Natural killer cell (primary cell): ENCODE measurements around the gene NFIC. TPM values are rescaled to one million over a fixed set of nuclear protein-coding genes. Genes with fewer than 3 reads are reported as not detected.

ENCODE experiments used
- ATAC-seq, 3 donors: fragments of 150-1000 bp in 2 of 3; fragments of 200-7000 bp in 1 of 3; cut with Tn5 transposase; 1 replicate in 1 of 3; 2 replicates in 2 of 3; pipeline ENCODE4 v1.10.0; 2021; ENCODE audit warnings: mild to moderate bottlenecking in 2 of 3, moderate library complexity in 2 of 3
- DNase-seq, 2 donors: peaks; one replicate each; pipeline versions ENCODE4 v3.0.0 to v3.0.0-alpha.2; 2013 to 2021; ENCODE audit warnings: mixed read lengths in 1 of 2
- H3K27ac ChIP-seq: one replicate; pipeline ENCODE4 v1.5.1; 2013; ENCODE audit warnings: mild to moderate bottlenecking, low read length
- H3K27me3 ChIP-seq: one replicate; pipeline ENCODE4 v1.6.1; 2013; ENCODE audit warnings: low read length; ENCODE audit not compliant: control insufficient read depth, insufficient read depth
- H3K36me3 ChIP-seq: one replicate; pipeline ENCODE4 v1.6.1; 2013; ENCODE audit warnings: low read length; ENCODE audit not compliant: control insufficient read depth, insufficient read depth
- H3K4me1 ChIP-seq: one replicate; pipeline ENCODE4 v1.6.1; 2013; ENCODE audit warnings: low read length; ENCODE audit not compliant: control insufficient read depth, insufficient read depth
- H3K4me3 ChIP-seq: one replicate; pipeline ENCODE4 v1.5.1; 2013; ENCODE audit warnings: low read length
- H3K9me3 ChIP-seq: one replicate; pipeline ENCODE4 v1.6.1; 2013; ENCODE audit warnings: low read length; ENCODE audit not compliant: control insufficient read depth, insufficient read depth
- H3K27ac Mint-ChIP-seq, 2 donors: one replicate each; pipeline ENCODE4 v1.8.0; 2022; ENCODE audit warnings: mild to moderate bottlenecking in 2 of 2, mixed read lengths in 2 of 2, moderate library complexity in 1 of 2
- H3K27me3 Mint-ChIP-seq, 2 donors: one replicate each; pipeline ENCODE4 v1.8.0; 2022; ENCODE audit warnings: low read depth in 2 of 2, mixed read lengths in 2 of 2
- H3K36me3 Mint-ChIP-seq: one replicate; pipeline ENCODE4 v1.8.0; 2022; ENCODE audit warnings: mixed read lengths
- H3K4me1 Mint-ChIP-seq, 2 donors: one replicate each; pipeline ENCODE4 v1.8.0; 2022; ENCODE audit warnings: mixed read lengths in 2 of 2
- H3K4me3 Mint-ChIP-seq: one replicate; pipeline ENCODE4 v1.8.0; 2022; ENCODE audit warnings: mild to moderate bottlenecking, moderate library complexity, mixed read lengths
- H3K9me3 Mint-ChIP-seq, 2 donors: one replicate each; pipeline ENCODE4 v1.8.0; 2022; ENCODE audit warnings: mixed read lengths in 2 of 2
- WGBS: methylation state at CpG from one replicate; pipeline ENCODE4 v1.1.7; 2013; ENCODE audit warnings: missing lambda C conversion rate; ENCODE audit not compliant: insufficient coverage; 5-methylcytosine and 5-hydroxymethylcytosine counted together
- intact Hi-C: fragments of 100-400 bp; cut with micrococcal nuclease; formaldehyde crosslinking; loops from one replicate; pipeline ENCODE4 v1.14.2; 2022
- total RNA-seq, 4 donors: library from RNA; stranded (reverse); fragments of 120-200 nt in 1 of 4; gene quantifications; one replicate each; pipeline versions ENCODE4 v1.2.3 to v1.2.4, GENCODE V29; 2013 to 2022
- TF ChIP-seq, protein P1 (sequence below): fragments of 200-600 bp; IDR thresholded peaks from one replicate; pipeline ENCODE4 v1.8.0; 2022; ENCODE audit warnings: antibody characterized with exemption

The NFIC gene
- total RNA-seq, 3 donors from 2014 or later (not counting 1 experiment from before 2014, with no cell fraction given) = 18.5 to 22.2 (median 20.6) TPM

DNA sequence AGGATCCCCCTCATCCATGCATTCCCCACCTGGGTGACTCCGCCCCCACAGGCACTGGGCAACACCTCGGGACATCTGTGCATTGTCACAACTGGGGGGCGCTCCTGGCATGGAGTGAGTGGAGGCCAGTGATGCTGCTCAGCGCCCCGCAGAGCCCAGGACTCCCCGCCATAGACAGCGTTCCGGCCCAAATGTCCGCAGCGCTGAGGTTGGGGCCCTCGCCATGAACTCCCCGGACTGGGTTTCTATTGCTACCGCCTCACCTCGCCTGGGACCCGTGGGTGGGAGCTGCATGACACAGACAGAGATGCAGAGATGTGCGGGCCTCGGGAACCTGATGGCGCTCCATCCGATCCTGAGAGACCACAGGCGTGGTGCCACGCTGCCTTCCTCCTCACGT, 144.3 kb downstream of the NFIC start:
- TF ChIP-seq, protein P1, sequence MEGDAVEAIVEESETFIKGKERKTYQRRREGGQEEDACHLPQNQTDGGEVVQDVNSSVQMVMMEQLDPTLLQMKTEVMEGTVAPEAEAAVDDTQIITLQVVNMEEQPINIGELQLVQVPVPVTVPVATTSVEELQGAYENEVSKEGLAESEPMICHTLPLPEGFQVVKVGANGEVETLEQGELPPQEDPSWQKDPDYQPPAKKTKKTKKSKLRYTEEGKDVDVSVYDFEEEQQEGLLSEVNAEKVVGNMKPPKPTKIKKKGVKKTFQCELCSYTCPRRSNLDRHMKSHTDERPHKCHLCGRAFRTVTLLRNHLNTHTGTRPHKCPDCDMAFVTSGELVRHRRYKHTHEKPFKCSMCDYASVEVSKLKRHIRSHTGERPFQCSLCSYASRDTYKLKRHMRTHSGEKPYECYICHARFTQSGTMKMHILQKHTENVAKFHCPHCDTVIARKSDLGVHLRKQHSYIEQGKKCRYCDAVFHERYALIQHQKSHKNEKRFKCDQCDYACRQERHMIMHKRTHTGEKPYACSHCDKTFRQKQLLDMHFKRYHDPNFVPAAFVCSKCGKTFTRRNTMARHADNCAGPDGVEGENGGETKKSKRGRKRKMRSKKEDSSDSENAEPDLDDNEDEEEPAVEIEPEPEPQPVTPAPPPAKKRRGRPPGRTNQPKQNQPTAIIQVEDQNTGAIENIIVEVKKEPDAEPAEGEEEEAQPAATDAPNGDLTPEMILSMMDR = no peak
- Histone ChIP-seq H3K4me1 (peaks cover 49% of the 10 kb centered on the region), H3K36me3 (peaks cover 11% of the 10 kb centered on the region), H3K4me3 (no peak overlapping the region), H3K9me3 (no peaks in the 10 kb centered on the region), H3K27me3 (no peaks in the 10 kb centered on the region), H3K27ac (no peak overlapping the region)
- no peaks in the 10 kb centered on the region for H3K36me3 Mint-ChIP-seq
- intact Hi-C loops = no loop called here
- WGBS = 92% methylated on average over 22 of the region's 22 CpGs
- no peak overlapping the region for H3K4me3 Mint-ChIP-seq
- no peaks in the 10 kb centered on the region for H3K27me3 Mint-ChIP-seq
- peaks cover 36 to 51% of the 10 kb centered on the region in 2 donors for H3K4me1 Mint-ChIP-seq
- H3K9me3 Mint-ChIP-seq = no peaks in the 10 kb centered on the region
- no peak overlapping the region for H3K27ac Mint-ChIP-seq
- DNase-seq (no peak), ATAC-seq (no peak)

DNA sequence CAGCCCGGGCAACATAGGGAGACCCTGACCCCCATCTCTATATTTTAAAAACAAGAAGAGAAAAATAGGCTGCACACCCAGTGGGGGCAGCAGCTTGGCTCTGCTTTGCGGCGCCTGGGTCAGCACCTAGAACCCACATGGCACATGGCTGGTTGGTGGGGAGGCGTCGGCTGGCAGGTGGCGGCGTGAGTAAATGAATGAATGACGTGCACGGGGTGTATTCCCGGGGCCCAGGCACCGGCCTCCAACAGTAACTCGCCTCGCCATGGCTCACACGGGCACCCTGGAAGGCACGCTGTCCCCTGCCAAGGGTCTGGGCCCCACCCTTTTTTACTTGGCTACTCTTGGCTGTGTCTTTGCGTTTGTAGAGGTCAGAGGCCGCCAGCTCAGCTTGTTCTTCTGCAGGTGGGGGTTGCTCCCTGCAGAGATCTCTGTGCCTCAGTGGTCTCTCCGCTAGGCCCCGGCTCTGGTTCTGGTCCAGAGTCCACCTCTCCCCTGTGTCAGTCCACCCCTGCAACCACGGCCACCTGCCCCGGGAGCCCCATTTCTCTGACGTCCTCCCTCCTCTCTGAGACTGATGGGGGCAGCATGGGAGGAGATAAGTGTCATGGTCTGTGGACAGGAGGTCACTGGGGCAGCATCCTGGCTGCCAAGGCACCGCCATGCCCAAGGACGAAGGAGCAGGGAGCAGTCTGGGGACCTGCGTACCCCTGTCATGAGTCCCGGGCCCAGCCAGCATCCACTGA, 145.3 kb downstream of the NFIC start:
- 94% methylated on average over 26 of the region's 26 CpGs for WGBS
- Mint-ChIP-seq H3K27ac (no peak overlapping the region), H3K9me3 (no peaks in the 10 kb centered on the region), H3K4me1 (peaks cover 31 to 50% of the 10 kb centered on the region in 2 donors), H3K4me3 (no peak overlapping the region), H3K27me3 (no peaks in the 10 kb centered on the region), H3K36me3 (no peaks in the 10 kb centered on the region)
- intact Hi-C loops = no loop called here
- Histone ChIP-seq H3K4me3 (no peak overlapping the region), H3K36me3 (peaks cover 11% of the 10 kb centered on the region), H3K9me3 (no peaks in the 10 kb centered on the region), H3K27me3 (no peaks in the 10 kb centered on the region), H3K27ac (no peak overlapping the region), H3K4me1 (peaks cover 56% of the 10 kb centered on the region)
- no peak for ATAC-seq
- DNase-seq = no peak
- TF ChIP-seq, protein P1 = no peak

DNA sequence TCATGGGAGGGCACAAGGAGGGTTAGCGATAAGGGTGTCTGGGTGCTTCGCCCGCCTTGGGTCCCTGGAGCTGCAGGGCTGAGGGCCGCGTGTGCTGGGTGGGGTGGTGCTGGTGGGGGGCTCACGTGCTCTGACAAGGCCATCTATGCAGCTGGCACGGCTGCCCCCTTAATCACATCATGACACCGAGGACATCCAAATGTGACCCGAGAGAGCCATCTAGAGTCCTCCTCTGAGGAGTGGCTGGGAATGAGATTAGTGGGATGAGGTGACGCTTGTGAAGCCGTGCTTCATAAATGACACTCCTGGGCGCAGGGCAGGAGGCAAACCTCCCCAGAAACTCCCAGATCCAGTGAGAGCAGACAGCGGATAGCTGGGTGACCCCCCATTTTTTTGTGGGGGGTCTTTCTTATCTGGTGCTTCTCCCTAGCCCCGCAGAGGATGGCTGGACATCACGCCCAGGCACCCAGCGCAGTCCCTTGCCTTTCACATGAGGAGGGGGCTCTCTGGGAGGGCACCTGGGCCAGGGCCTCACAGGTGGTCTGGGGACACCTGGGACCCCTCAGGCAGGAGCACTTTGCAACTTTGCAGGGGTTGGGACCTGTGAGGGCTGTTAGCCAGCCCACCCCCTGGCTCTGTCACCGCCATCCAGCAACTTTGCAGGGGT, 146.3 kb downstream of the NFIC start:
- no peak overlapping the region for H3K27ac ChIP-seq
- H3K4me1 ChIP-seq = peaks cover 53% of the 10 kb centered on the region
- H3K27ac Mint-ChIP-seq = no peak overlapping the region
- DNase-seq (no peak), ATAC-seq (no peak)
- H3K9me3 ChIP-seq = no peaks in the 10 kb centered on the region
- intact Hi-C loops = no loop called here
- H3K4me1 Mint-ChIP-seq = peaks cover 26 to 45% of the 10 kb centered on the region in 2 donors
- H3K36me3 Mint-ChIP-seq = no peaks in the 10 kb centered on the region
- no peaks in the 10 kb centered on the region for H3K27me3 ChIP-seq
- no peak overlapping the region for H3K4me3 Mint-ChIP-seq
- 97% methylated on average over 16 of the region's 17 CpGs for WGBS
- no peaks in the 10 kb centered on the region for H3K9me3 Mint-ChIP-seq
- no peak overlapping the region for H3K4me3 ChIP-seq
- TF ChIP-seq, protein P1 = no peak
- peaks cover 11% of the 10 kb centered on the region for H3K36me3 ChIP-seq
- no peaks in the 10 kb centered on the region for H3K27me3 Mint-ChIP-seq
